Trophoblast cell (in vitro differentiated cells and primary cell): ENCODE data around the gene CKB.

ENCODE experiments used
- DNase-seq, 2 donors: peaks; one replicate each; pipeline ENCODE4 v3.0.0-alpha.2; 2016
- H2AFZ ChIP-seq: 2 replicates; pipeline ENCODE4 v1.6.1; 2013; ENCODE audit warnings: low read length, moderate library complexity, mild to moderate bottlenecking; ENCODE audit not compliant: insufficient read depth, poor library complexity
- H2AK5ac ChIP-seq: 2 replicates; pipeline ENCODE4 v1.6.1; 2013; ENCODE audit warnings: mild to moderate bottlenecking, low read length
- H2BK120ac ChIP-seq: 2 replicates; pipeline ENCODE4 v1.6.1; 2013; ENCODE audit warnings: low read length, mild to moderate bottlenecking, moderate library complexity; ENCODE audit not compliant: insufficient read depth, poor library complexity
- H2BK12ac ChIP-seq: 2 replicates; pipeline ENCODE4 v1.6.1; 2013; ENCODE audit warnings: mild to moderate bottlenecking, low read length, moderate library complexity
- H2BK5ac ChIP-seq: 2 replicates; pipeline ENCODE4 v1.6.1; 2013; ENCODE audit warnings: low read length, low read depth, moderate library complexity, mild to moderate bottlenecking; ENCODE audit not compliant: poor library complexity
- H3K14ac ChIP-seq: 2 replicates; pipeline ENCODE4 v1.6.1; 2013; ENCODE audit warnings: mild to moderate bottlenecking, low read length
- H3K18ac ChIP-seq: 2 replicates; pipeline ENCODE4 v1.6.1; 2013; ENCODE audit warnings: mild to moderate bottlenecking, low read length
- H3K23ac ChIP-seq: 2 replicates; pipeline ENCODE4 v1.6.1; 2013; ENCODE audit warnings: low read length
- H3K27ac ChIP-seq: 2 replicates; pipeline ENCODE4 v1.5.1; 2013; ENCODE audit warnings: low read depth, mild to moderate bottlenecking, inconsistent platforms, low read length, moderate library complexity
- H3K27me3 ChIP-seq: 2 replicates; pipeline ENCODE4 v1.6.1; 2013; ENCODE audit warnings: inconsistent platforms, mild to moderate bottlenecking, low read length, moderate library complexity; ENCODE audit not compliant: insufficient read depth
- H3K36me3 ChIP-seq, 2 experiments: 1 replicate in 1 of 2; 2 replicates in 1 of 2; pipeline ENCODE4 v1.6.1; 2013; ENCODE audit warnings: low read length in 2 of 2, mild to moderate bottlenecking in 2 of 2, moderate library complexity in 1 of 2; ENCODE audit not compliant: insufficient read depth in 2 of 2, control insufficient read depth in 1 of 2
- H3K4ac ChIP-seq: 2 replicates; pipeline ENCODE4 v1.6.1; 2013; ENCODE audit warnings: low read depth, mild to moderate bottlenecking, low read length, moderate library complexity
- H3K4me1 ChIP-seq, 2 experiments: 1 replicate in 1 of 2; 2 replicates in 1 of 2; pipeline ENCODE4 v1.6.1; 2013; ENCODE audit warnings: low read length in 2 of 2, mild to moderate bottlenecking in 2 of 2, moderate library complexity in 1 of 2; ENCODE audit not compliant: insufficient read depth in 2 of 2, control insufficient read depth in 1 of 2
- H3K4me2 ChIP-seq: 2 replicates; pipeline ENCODE4 v1.6.1; 2013; ENCODE audit warnings: inconsistent platforms, mild to moderate bottlenecking, low read length, moderate library complexity
- H3K4me3 ChIP-seq: 2 replicates; pipeline ENCODE4 v1.5.1; 2013; ENCODE audit warnings: mild to moderate bottlenecking, low read depth, low read length, inconsistent platforms
- H3K79me1 ChIP-seq: one replicate; pipeline ENCODE4 v1.6.1; 2013; ENCODE audit warnings: low read length
- H3K79me2 ChIP-seq: 2 replicates; pipeline ENCODE4 v1.6.1; 2013; ENCODE audit warnings: low read length, mild to moderate bottlenecking; ENCODE audit not compliant: control insufficient read depth, insufficient read depth, poor library complexity
- H3K9ac ChIP-seq: 2 replicates; pipeline ENCODE4 v1.6.1; 2013; ENCODE audit warnings: mild to moderate bottlenecking, low read length
- H3K9me3 ChIP-seq: 2 replicates; pipeline ENCODE4 v1.6.1; 2013; ENCODE audit warnings: low read depth, mild to moderate bottlenecking, control low read depth, inconsistent platforms, low read length; ENCODE audit not compliant: insufficient read depth
- H4K12ac ChIP-seq: 2 replicates; pipeline ENCODE4 v1.6.1; 2013; ENCODE audit warnings: low read depth, mild to moderate bottlenecking, low read length, moderate library complexity
- H4K8ac ChIP-seq: 2 replicates; pipeline ENCODE4 v1.6.1; 2013; ENCODE audit warnings: low read depth, mild to moderate bottlenecking, low read length, moderate library complexity
- H4K91ac ChIP-seq: one replicate; pipeline ENCODE4 v1.6.1; 2013; ENCODE audit warnings: low read depth, mild to moderate bottlenecking, low read length, moderate library complexity
- WGBS: extraction: QIAGEN DNeasy Blood & Tissue Kit; methylation state at CpG from one replicate; pipeline ENCODE4 v1.1.7; 2013; ENCODE audit warnings: missing lambda C conversion rate; ENCODE audit not compliant: insufficient read length, insufficient coverage; ENCODE audit errors: extremely low coverage; 5-methylcytosine and 5-hydroxymethylcytosine counted together

CKB gene

GRCh38 chr14:103518422-103519042 is 4.1 kb downstream of the CKB start:
- H3K4me1 ChIP-seq = peaks cover 14 to 19% of the 10 kb centered on the region in 2 experiments
- H3K36me3 ChIP-seq = peaks cover 0 to 8% of the 10 kb centered on the region in 2 experiments
- H2AFZ ChIP-seq = no peak overlapping the region
- H2AK5ac ChIP-seq = no peak overlapping the region
- H2BK120ac ChIP-seq = no peak overlapping the region
- H3K27me3 ChIP-seq = peaks cover 21% of the 10 kb centered on the region
- no peak overlapping the region for H3K4me2 ChIP-seq
- H2BK12ac ChIP-seq = no peak overlapping the region
- DNase-seq = peak in 1 of 2 donors; percentile 52
- H2BK5ac ChIP-seq = no peak overlapping the region
- H4K91ac ChIP-seq = no peak overlapping the region
- H3K79me1 ChIP-seq = peaks cover 3% of the 10 kb centered on the region
- no peak overlapping the region for H3K27ac ChIP-seq
- H3K9ac ChIP-seq = no peak overlapping the region
- no peak overlapping the region for H3K23ac ChIP-seq
- H4K12ac ChIP-seq = no peak overlapping the region
- H3K14ac ChIP-seq = no peak overlapping the region
- no peak overlapping the region for H4K8ac ChIP-seq
- H3K4me3 ChIP-seq = no peak overlapping the region
- no CpG with 5 or more reads among the region's 9 CpGs for WGBS
- H3K9me3 ChIP-seq = no peaks in the 10 kb centered on the region
- no peak overlapping the region for H3K4ac ChIP-seq
- H3K18ac ChIP-seq = no peak overlapping the region
- peaks cover 1% of the 10 kb centered on the region for H3K79me2 ChIP-seq

GRCh38 chr14:103517721-103518421 is 4.8 kb downstream of the CKB start:
- Histone ChIP-seq H3K79me2 (peaks cover 1% of the 10 kb centered on the region), H3K9ac (no peak overlapping the region), H3K36me3 (peaks cover 2 to 13% of the 10 kb centered on the region in 2 experiments), H3K79me1 (peaks cover 3% of the 10 kb centered on the region), H3K9me3 (no peaks in the 10 kb centered on the region), H2BK120ac (no peak overlapping the region), H2BK5ac (no peak overlapping the region), H2AFZ (no peak overlapping the region), H3K18ac (no peak overlapping the region), H3K4me3 (no peak overlapping the region), H2BK12ac (no peak overlapping the region), H4K91ac (no peak overlapping the region), H4K12ac (no peak overlapping the region), H3K4me2 (no peak overlapping the region), H3K27ac (no peak overlapping the region), H3K14ac (no peak overlapping the region), H4K8ac (no peak overlapping the region), H3K4ac (no peak overlapping the region), H3K23ac (no peak overlapping the region), H3K4me1 (peaks cover 10 to 15% of the 10 kb centered on the region in 2 experiments), H3K27me3 (peaks cover 15% of the 10 kb centered on the region), H2AK5ac (no peak overlapping the region)
- WGBS = no CpG with 5 or more reads among the region's 20 CpGs
- no peak for DNase-seq

- no peak for DNase-seq
- Histone ChIP-seq H3K79me1 (peaks cover 3% of the 10 kb centered on the region), H2AK5ac (no peak overlapping the region), H2AFZ (no peak overlapping the region), H4K12ac (no peak overlapping the region), H2BK5ac (no peak overlapping the region), H3K18ac (no peak overlapping the region), H3K9ac (no peak overlapping the region), H3K9me3 (no peaks in the 10 kb centered on the region), H4K8ac (no peak overlapping the region), H3K4me3 (no peak overlapping the region), H3K4me2 (no peak overlapping the region), H3K23ac (no peak overlapping the region), H3K4ac (no peak overlapping the region), H3K79me2 (peaks cover under 1% of the 10 kb centered on the region), H3K27ac (no peak overlapping the region), H2BK12ac (no peak overlapping the region), H3K36me3 (peaks cover 6 to 17% of the 10 kb centered on the region in 2 experiments), H3K14ac (no peak overlapping the region), H4K91ac (no peak overlapping the region), H3K27me3 (peaks cover 8% of the 10 kb centered on the region), H3K4me1 (peaks cover 7 to 11% of the 10 kb centered on the region in 2 experiments), H2BK120ac (no peak overlapping the region)
- no CpG with 5 or more reads among the region's 10 CpGs for whole genome bisulfite sequencing
Measured at GRCh38 chr14:103517174-103517566, 5.5 kb downstream of the CKB start.

GRCh38 chr14:103516426-103517173 is 6.0 kb downstream of the CKB start:
- no peak overlapping the region for H3K4ac ChIP-seq
- H3K23ac ChIP-seq = no peak overlapping the region
- H3K27ac ChIP-seq = no peak overlapping the region
- peaks cover 2 to 7% of the 10 kb centered on the region in 2 experiments for H3K4me1 ChIP-seq
- no peak overlapping the region for H2AK5ac ChIP-seq
- no peak overlapping the region for H2AFZ ChIP-seq
- H2BK120ac ChIP-seq = no peak overlapping the region
- no peak overlapping the region for H2BK12ac ChIP-seq
- no peak overlapping the region for H3K9ac ChIP-seq
- H2BK5ac ChIP-seq = no peak overlapping the region
- no peak overlapping the region for H4K91ac ChIP-seq
- no peak overlapping the region for H3K18ac ChIP-seq
- H3K4me2 ChIP-seq = no peak overlapping the region
- H4K12ac ChIP-seq = no peak overlapping the region
- H3K4me3 ChIP-seq = no peak overlapping the region
- peaks cover 3% of the 10 kb centered on the region for H3K79me1 ChIP-seq
- DNase-seq = no peak
- no CpG with 5 or more reads among the region's 10 CpGs for WGBS
- H3K14ac ChIP-seq = no peak overlapping the region
- H3K27me3 ChIP-seq = peaks cover 2% of the 10 kb centered on the region
- H3K36me3 ChIP-seq = peaks cover 7 to 17% of the 10 kb centered on the region in 2 experiments
- H3K79me2 ChIP-seq = no peaks in the 10 kb centered on the region
- no peak overlapping the region for H4K8ac ChIP-seq
- no peaks in the 10 kb centered on the region for H3K9me3 ChIP-seq
